Lung (tissue), 12 donors: ENCODE measurements around the gene GPR61. TPM values are rescaled to one million over a fixed set of nuclear protein-coding genes. Genes with fewer than 3 reads are reported as not detected.

Experiments
- ATAC-seq: fragments of 200-7000 bp; cut with Tn5 transposase; one replicate; pipeline ENCODE4 v1.9.1; 2020; ENCODE audit warnings: moderate number of reproducible peaks; ENCODE audit not compliant: insufficient read depth, low FRiP score
- DNase-seq, 3 donors: peaks; one replicate each; pipeline ENCODE4 v3.0.0-alpha.2; 2013 to 2017
- H3K27ac ChIP-seq, 2 donors: one replicate each; pipeline ENCODE4 v1.5.1; 2013; ENCODE audit warnings: mild to moderate bottlenecking in 2 of 2, moderate library complexity in 2 of 2, control low read depth in 1 of 2, inconsistent platforms in 1 of 2, low read depth in 1 of 2, low read length in 1 of 2
- H3K27me3 ChIP-seq, 3 donors: one replicate each; pipeline ENCODE4 v1.5.1; 2013; ENCODE audit warnings: low read length in 2 of 3; ENCODE audit not compliant: control insufficient read depth in 3 of 3, insufficient read depth in 3 of 3
- H3K36me3 ChIP-seq, 4 donors: one replicate each; pipeline ENCODE4 v1.5.1; 2013; ENCODE audit warnings: low read length in 4 of 4, mild to moderate bottlenecking in 1 of 4, moderate library complexity in 1 of 4; ENCODE audit not compliant: control insufficient read depth in 4 of 4, insufficient read depth in 4 of 4
- H3K4me1 ChIP-seq, 5 donors: one replicate each; pipeline ENCODE4 v1.5.1; 2013; ENCODE audit warnings: low read length in 5 of 5, mild to moderate bottlenecking in 2 of 5, moderate library complexity in 1 of 5; ENCODE audit not compliant: control insufficient read depth in 5 of 5, insufficient read depth in 5 of 5
- H3K4me3 ChIP-seq: one replicate; pipeline ENCODE4 v1.5.1; 2013; ENCODE audit warnings: mild to moderate bottlenecking, control low read depth, moderate library complexity
- H3K9ac ChIP-seq, 2 donors: one replicate each; pipeline ENCODE4 v1.5.1; 2013; ENCODE audit warnings: low read length in 2 of 2, control low read depth in 1 of 2; ENCODE audit not compliant: insufficient read depth in 1 of 2
- H3K9me3 ChIP-seq, 4 donors: one replicate each; pipeline ENCODE4 v1.5.1; 2013; ENCODE audit warnings: low read length in 3 of 4, mild to moderate bottlenecking in 1 of 4, moderate library complexity in 1 of 4; ENCODE audit not compliant: control insufficient read depth in 4 of 4, insufficient read depth in 3 of 4
- WGBS, 2 donors: extraction: QIAGEN DNeasy Blood & Tissue Kit; methylation state at CpG; one replicate each; pipeline ENCODE4 v1.1.7; 2013; 5-methylcytosine and 5-hydroxymethylcytosine counted together
- polyA plus RNA-seq, 2 donors: library from polyadenylated mRNA; stranded (reverse); fragments of 200-250 nt; gene quantifications; one replicate each; pipeline ENCODE4 v1.2.1, GENCODE V29; 2013
- total RNA-seq, 2 donors: library from RNA; depleted of rRNA in 1 of 2; stranded (reverse); fragments of >200 nt in 1 of 2; gene quantifications; one replicate each; pipeline ENCODE4 v1.2.1, GENCODE V29; 2014 to 2021
- TF ChIP-seq, protein P1 (sequence below): IDR thresholded peaks from 2 replicates; pipeline ENCODE4 v1.5.1; 2012; ENCODE audit warnings: mild to moderate bottlenecking; ENCODE audit errors: control extremely low read depth, extremely low read depth
- donor health status: control.
- donor health status: control.
- donor health status: Bipolar disorder and iron deficiency.
- donor health status: healthy.
- donor health status: DM: yes; HTN: yes; CAD: no.

Gene GPR61
- total and polyA plus RNA-seq, 4 donors = not detected

DNA sequence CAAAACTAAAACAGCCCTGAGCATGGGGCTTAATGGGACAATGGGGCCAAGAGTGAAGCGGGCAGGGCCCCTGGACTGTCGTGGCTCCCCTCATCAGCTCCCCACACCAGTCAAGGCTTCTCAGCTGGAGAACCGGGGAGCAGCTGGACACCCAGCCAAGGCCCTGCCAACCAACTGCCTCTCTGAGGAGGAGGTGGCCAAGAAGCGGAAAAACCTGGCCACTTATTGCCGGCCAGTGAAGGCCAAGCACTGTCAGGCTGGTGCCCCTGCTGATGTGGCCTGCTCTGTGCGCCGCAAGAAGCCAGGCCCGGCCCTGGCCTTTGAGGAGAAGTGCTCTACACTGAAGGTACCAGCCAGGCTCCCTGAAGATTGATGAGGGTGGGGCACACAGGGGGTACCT lies 48.3 kb upstream of the GPR61 start:
- H3K36me3 ChIP-seq = peaks cover 0 to 20% (median 16%) of the 10 kb centered on the region in 4 donors
- peaks cover 0 to 21% (median 0%) of the 10 kb centered on the region in 5 donors for H3K4me1 ChIP-seq
- H3K9ac ChIP-seq = no peak overlapping the region
- ATAC-seq (no peak), DNase-seq (no peak)
- WGBS, 2 donors = 93 to 97% methylated on average over 8 of the region's 8 CpGs
- no peak overlapping the region for H3K27ac ChIP-seq
- no peak overlapping the region for H3K4me3 ChIP-seq
- H3K27me3 ChIP-seq = no peaks in the 10 kb centered on the region
- TF ChIP-seq, protein P1, sequence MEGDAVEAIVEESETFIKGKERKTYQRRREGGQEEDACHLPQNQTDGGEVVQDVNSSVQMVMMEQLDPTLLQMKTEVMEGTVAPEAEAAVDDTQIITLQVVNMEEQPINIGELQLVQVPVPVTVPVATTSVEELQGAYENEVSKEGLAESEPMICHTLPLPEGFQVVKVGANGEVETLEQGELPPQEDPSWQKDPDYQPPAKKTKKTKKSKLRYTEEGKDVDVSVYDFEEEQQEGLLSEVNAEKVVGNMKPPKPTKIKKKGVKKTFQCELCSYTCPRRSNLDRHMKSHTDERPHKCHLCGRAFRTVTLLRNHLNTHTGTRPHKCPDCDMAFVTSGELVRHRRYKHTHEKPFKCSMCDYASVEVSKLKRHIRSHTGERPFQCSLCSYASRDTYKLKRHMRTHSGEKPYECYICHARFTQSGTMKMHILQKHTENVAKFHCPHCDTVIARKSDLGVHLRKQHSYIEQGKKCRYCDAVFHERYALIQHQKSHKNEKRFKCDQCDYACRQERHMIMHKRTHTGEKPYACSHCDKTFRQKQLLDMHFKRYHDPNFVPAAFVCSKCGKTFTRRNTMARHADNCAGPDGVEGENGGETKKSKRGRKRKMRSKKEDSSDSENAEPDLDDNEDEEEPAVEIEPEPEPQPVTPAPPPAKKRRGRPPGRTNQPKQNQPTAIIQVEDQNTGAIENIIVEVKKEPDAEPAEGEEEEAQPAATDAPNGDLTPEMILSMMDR = no peak
- no peaks in the 10 kb centered on the region for H3K9me3 ChIP-seq

DNA sequence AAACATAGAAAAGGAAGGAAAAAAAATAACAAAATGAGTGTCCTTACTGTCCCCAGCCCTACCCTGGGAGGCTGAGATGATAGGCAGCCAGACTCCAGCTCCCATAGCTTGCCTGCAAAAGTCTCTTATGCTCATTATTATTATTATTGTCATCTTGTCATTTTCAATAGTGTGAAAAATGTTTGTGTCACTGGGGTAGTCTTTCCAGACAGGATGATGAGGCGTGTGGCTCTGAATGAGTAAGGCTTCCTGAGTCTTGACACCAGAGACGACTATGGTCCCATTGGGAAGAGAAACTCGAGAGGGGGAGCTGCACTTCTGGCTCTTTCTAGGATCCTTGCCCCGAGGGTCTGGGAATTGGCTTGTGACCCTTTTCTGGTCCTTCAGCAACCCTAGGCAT lies 46.9 kb upstream of the GPR61 start:
- WGBS, 2 donors = 79 to 83% methylated on average over 4 of the region's 4 CpGs
- H3K4me3 ChIP-seq = no peak overlapping the region
- H3K9ac ChIP-seq = no peak overlapping the region

DNA sequence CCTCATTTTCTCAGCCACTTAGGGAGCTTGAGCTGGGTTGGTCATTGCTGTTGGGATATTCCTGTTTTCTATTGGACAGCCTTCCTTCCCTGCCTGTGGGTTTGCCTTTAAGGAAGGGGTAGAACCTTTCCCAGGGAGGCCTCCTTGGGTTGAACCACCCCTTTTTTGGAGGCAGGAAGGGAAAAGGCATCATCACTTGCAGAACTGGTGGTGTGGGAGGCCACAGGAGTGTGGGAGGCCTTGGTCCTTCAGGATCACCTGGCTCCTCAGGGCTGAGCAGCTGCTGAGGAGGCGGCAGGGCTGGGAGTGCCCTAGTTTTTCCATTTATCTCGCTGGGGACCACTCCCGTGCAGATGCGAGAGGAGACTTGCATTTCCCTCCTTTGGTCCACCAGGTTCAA lies 46.4 kb upstream of the GPR61 start:
- peaks cover 0 to 9% (median 0%) of the 10 kb centered on the region in 5 donors for H3K4me1 ChIP-seq
- ATAC-seq (no peak), DNase-seq (no peak)
- no peaks in the 10 kb centered on the region for H3K27me3 ChIP-seq
- 73 to 93% methylated on average over 4 of the region's 4 CpGs for WGBS, 2 donors
- peaks cover 0 to 28% (median 14%) of the 10 kb centered on the region in 4 donors for H3K36me3 ChIP-seq
- no peak overlapping the region for H3K27ac ChIP-seq
- H3K4me3 ChIP-seq = no peak overlapping the region
- H3K9me3 ChIP-seq = no peaks in the 10 kb centered on the region
- TF ChIP-seq, protein P1 = no peak
- H3K9ac ChIP-seq = no peak overlapping the region

More for the DNA sequence above, 46.9 kb upstream of the GPR61 start:
- H3K4me1 ChIP-seq = peaks cover 0 to 11% (median 0%) of the 10 kb centered on the region in 5 donors
- H3K27ac ChIP-seq = no peak overlapping the region
- TF ChIP-seq, protein P1 = no peak
- no peak for DNase-seq
- H3K36me3 ChIP-seq = peaks cover 0 to 26% (median 16%) of the 10 kb centered on the region in 4 donors
- H3K27me3 ChIP-seq = no peaks in the 10 kb centered on the region
- H3K9me3 ChIP-seq = no peaks in the 10 kb centered on the region
- no peak for ATAC-seq
